K562 (cell line): ENCODE results near the gene FRMPD2. TPM values are rescaled to one million over a fixed set of nuclear protein-coding genes. Genes with fewer than 3 reads are reported as not detected.

Source experiments
- ATAC-seq: fragments of 200-7000 bp; cut with Tn5 transposase; 3 replicates; pipeline ENCODE4 v1.9.1; 2020; ENCODE audit warnings: moderate library complexity
- BruUV-seq: library from RNA; stranded (reverse); fragments of 400-500 nt; replicated peaks from 2 replicates; lab custom pipeline; 2021; lab: Mats Ljungman, UMichigan
- CTCF ChIA-PET: fragments of 300-600 bp; formaldehyde crosslinking; extraction: SDS; loops from one replicate; lab custom pipeline; 2021; ENCODE audit warnings: low intra/inter-chr PET ratio; lab: Yijun Ruan, JAX
- POLR2A ChIA-PET: fragments of 300-600, 350-650 bp; sonication (Branson Sonifier 250); formaldehyde crosslinking; extraction: SDS; loops from one replicate; lab custom pipeline; 2021; ENCODE audit warnings: antibody characterized with exemption, inconsistent platforms; lab: Yijun Ruan, JAX
- DNase-seq, 4 experiments: peaks; one replicate each; pipeline versions ENCODE4 v3.0.0 to v3.0.0-alpha.2; 2011 to 2018; ENCODE audit warnings: low spot score in 3 of 4, mixed read lengths in 3 of 4; ENCODE audit errors: extremely low read depth in 1 of 4
- FAIRE-seq: peaks from 2 replicates; lab custom pipeline; 2011; peaks lifted over from hg19 to GRCh38; lab: Jason Lieb, UNC
- H2AFZ ChIP-seq: 2 replicates; pipeline ENCODE4 v1.6.0; 2011; ENCODE audit warnings: low read depth, low read length, control low read depth, inconsistent platforms
- H3K27ac ChIP-seq: fragments of 200-600 bp; 3 replicates; pipeline ENCODE4 v1.8.0; 2011; ENCODE audit warnings: low read depth, mild to moderate bottlenecking, control low read depth, inconsistent platforms, low read length, moderate library complexity, mixed read lengths; ENCODE audit errors: extremely low read depth
- H3K27me3 ChIP-seq, 2 experiments: fragments of 300-600 bp in 1 of 2; 2 replicates in 1 of 2; 3 replicates in 1 of 2; pipeline versions ENCODE4 v1.6.0 to v1.8.0; 2011; ENCODE audit warnings: inconsistent platforms in 2 of 2, low read length in 2 of 2, mild to moderate bottlenecking in 1 of 2, mixed read lengths in 1 of 2, moderate library complexity in 1 of 2; ENCODE audit not compliant: control insufficient read depth in 2 of 2, insufficient read depth in 2 of 2
- H3K36me3 ChIP-seq: fragments of 300-600 bp; 3 replicates; pipeline ENCODE4 v1.8.0; 2011; ENCODE audit warnings: mild to moderate bottlenecking, low read length, inconsistent platforms; ENCODE audit not compliant: control insufficient read depth, insufficient read depth
- H3K4me1 ChIP-seq, 2 experiments: fragments of 200-600 bp in 1 of 2; replicated peaks in 1 of 2; 2 replicates in 1 of 2; 3 replicates in 1 of 2; pipeline versions ENCODE4 v1.5.1 to v1.8.0; 2011; ENCODE audit warnings: inconsistent platforms in 2 of 2, low read length in 2 of 2, mild to moderate bottlenecking in 1 of 2, mixed read lengths in 1 of 2, moderate library complexity in 1 of 2; ENCODE audit not compliant: control insufficient read depth in 2 of 2, insufficient read depth in 2 of 2
- H3K4me2 ChIP-seq: 2 replicates; pipeline ENCODE4 v1.6.1; 2011; ENCODE audit warnings: low read length, control low read depth, inconsistent platforms, mixed read lengths; ENCODE audit not compliant: insufficient read depth
- H3K4me3 ChIP-seq: fragments of 200-600 bp; sonication (generic), shearing (Covaris generic); 2 replicates; pipeline ENCODE4 v1.5.1; 2016; ENCODE audit warnings: control low read depth, inconsistent platforms
- H3K79me2 ChIP-seq: fragments of 200-600 bp; 3 replicates; pipeline ENCODE4 v1.8.0; 2011; ENCODE audit warnings: low read length, inconsistent platforms; ENCODE audit not compliant: control insufficient read depth, insufficient read depth
- H3K9ac ChIP-seq, 2 experiments: 2 replicates each; pipeline versions ENCODE4 v1.6.0 to v1.6.1; 2011; ENCODE audit warnings: low read depth in 2 of 2, low read length in 2 of 2, control low read depth in 1 of 2, inconsistent platforms in 1 of 2, mild to moderate bottlenecking in 1 of 2, mixed read lengths in 1 of 2; ENCODE audit not compliant: insufficient read depth in 1 of 2
- H3K9me1 ChIP-seq: one replicate; pipeline ENCODE4 v1.6.0; 2011; ENCODE audit warnings: inconsistent platforms, mild to moderate bottlenecking, low read length, moderate library complexity; ENCODE audit not compliant: control insufficient read depth, insufficient read depth
- H3K9me3 ChIP-seq: replicated peaks from 2 replicates; pipeline ENCODE4 v1.5.1; 2011; ENCODE audit warnings: low read depth, low read length, inconsistent platforms; ENCODE audit not compliant: control insufficient read depth, insufficient read depth
- H4K20me1 ChIP-seq: replicated peaks from 2 replicates; pipeline ENCODE4 v1.6.1; 2011; ENCODE audit warnings: low read length, inconsistent platforms, mixed read lengths; ENCODE audit not compliant: control insufficient read depth, insufficient read depth
- ASH1L ChIP-seq: fragments of 450-650 bp; IDR thresholded peaks from 2 replicates; pipeline ENCODE4 v1.6.1; 2018; ENCODE audit warnings: borderline replicate concordance, mild to moderate bottlenecking, low read depth; ENCODE audit not compliant: partially characterized antibody
- CAMTA2 ChIP-seq: fragments of 250-450 bp; sonication (Bioruptor Pico); conservative IDR thresholded peaks from 2 replicates; pipeline ENCODE4 v1.5.1; 2022
- ETS1 ChIP-seq: conservative IDR thresholded peaks from 2 replicates; pipeline ENCODE4 v1.6.1; 2011; ENCODE audit warnings: low read depth, mild to moderate bottlenecking, low read length; ENCODE audit not compliant: control insufficient read depth
- FOS ChIP-seq: IDR thresholded peaks from 3 replicates; pipeline ENCODE4 v1.6.1; 2011; ENCODE audit not compliant: insufficient read length; ENCODE audit errors: extremely low read depth
- GMEB1 ChIP-seq: fragments of 250-450 bp; sonication (Bioruptor Pico); IDR thresholded peaks from 2 replicates; pipeline ENCODE4 v1.4.0; 2020; ENCODE audit warnings: mild to moderate bottlenecking
- HDGF ChIP-seq: fragments of 450-650 bp; IDR thresholded peaks from 2 replicates; pipeline ENCODE4 v1.6.1; 2016
- JUND ChIP-seq, 2 experiments: IDR thresholded peaks; 2 replicates in 1 of 2; 3 replicates in 1 of 2; pipeline ENCODE4 v1.6.1; 2011; ENCODE audit warnings: borderline replicate concordance in 2 of 2, low read depth in 2 of 2, low read length in 2 of 2, improper control_type of control experiment in 1 of 2, missing biosample characterization in 1 of 2, missing genetic modification characterization in 1 of 2, missing genetic modification reagents in 1 of 2
- KHSRP ChIP-seq: fragments of 450-650 bp; IDR thresholded peaks from 2 replicates; pipeline ENCODE4 v1.6.1; 2017
- KLF6 ChIP-seq: fragments of 250-450 bp; sonication (Bioruptor Pico); IDR thresholded peaks from 2 replicates; pipeline ENCODE4 v1.4.0; 2020; ENCODE audit warnings: mild to moderate bottlenecking, moderate library complexity, borderline replicate concordance
- MTF1 ChIP-seq: fragments of 250-450 bp; sonication (Bioruptor Pico); IDR thresholded peaks from 2 replicates; pipeline ENCODE4 v1.9.0; 2021; ENCODE audit warnings: moderate library complexity, mild to moderate bottlenecking, inconsistent platforms, borderline replicate concordance
- NEUROD1 ChIP-seq: fragments of 150-350 bp; IDR thresholded peaks from 2 replicates; pipeline ENCODE4 v1.6.1; 2014; ENCODE audit warnings: borderline replicate concordance, low read length, low read depth; ENCODE audit not compliant: partially characterized antibody
- SIN3A ChIP-seq, 2 experiments: fragments of 150-350 bp in 1 of 2; IDR thresholded peaks; 2 replicates each; pipeline ENCODE4 v1.6.1; 2011 to 2016; ENCODE audit warnings: borderline replicate concordance in 2 of 2, low read depth in 2 of 2, low read length in 2 of 2, mild to moderate bottlenecking in 2 of 2, moderate library complexity in 2 of 2; ENCODE audit not compliant: control insufficient read depth in 1 of 2
- SREBF1 ChIP-seq: fragments of 150-350 bp; IDR thresholded peaks from 2 replicates; pipeline ENCODE4 v1.6.1; 2014; ENCODE audit warnings: antibody characterized with exemption, low read depth, low read length, borderline replicate concordance
- ZNF134 ChIP-seq: fragments of 250-450 bp; sonication (Bioruptor Pico); conservative IDR thresholded peaks from 2 replicates; pipeline ENCODE4 v1.4.0; 2020
- ZNF395 ChIP-seq: fragments of 200-800 bp; sonication (Bioruptor generic); IDR thresholded peaks from 2 replicates; pipeline ENCODE4 v1.6.1; 2017; ENCODE audit warnings: missing genetic modification characterization, missing compliant biosample characterization
- ZNF79 ChIP-seq: fragments of 250-450 bp; sonication (Bioruptor Pico); IDR thresholded peaks from 2 replicates; pipeline ENCODE4 v1.4.0; 2020; ENCODE audit warnings: low read depth, mild to moderate bottlenecking, moderate library complexity
- WGBS: fragments of 100-300 bp; shearing (Covaris generic); methylation state at CpG from one replicate; pipeline ENCODE4 v1.1.6; 2016; ENCODE audit warnings: low coverage, mixed read lengths; ENCODE audit not compliant: insufficient coverage; ENCODE audit errors: missing lambda C conversion rate; 5-methylcytosine and 5-hydroxymethylcytosine counted together
- in situ Hi-C: fragments of 300-500 bp; cut with MboI; formaldehyde crosslinking; loops from 4 replicates; pipeline ENCODE4 v1.15.0; 2018; ENCODE audit warnings: inconsistent platforms, mixed read lengths
- intact Hi-C: fragments of 100-400 bp; cut with micrococcal nuclease; formaldehyde crosslinking; loops from 2 replicates; pipeline ENCODE4 v1.14.2; 2022
- polyA plus RNA-seq, 8 experiments: library from polyadenylated mRNA; depleted of rRNA in 4 of 8; stranded (reverse) in 5 of 8; unstranded in 3 of 8; fragments of >200 nt; fragmentation: Nextera tagmentation in 2 of 8; fragmentation: Illumina TruSeq in 1 of 8; extraction: Ambion mirVana in 2 of 8; extraction: Trizol in 1 of 8; gene quantifications; 2 replicates each; pipeline versions ENCODE4 v1.2.1 to v1.2.3, GENCODE V29; 2011 to 2014; ENCODE audit warnings: inconsistent platforms in 1 of 8, missing spikeins in 1 of 8
- total RNA-seq, 7 experiments: library from RNA; depleted of rRNA in 6 of 7; stranded (reverse); fragments of >200 nt in 6 of 7; fragmentation: Illumina TruSeq in 2 of 7; extraction: Trizol in 2 of 7; gene quantifications; 2 replicates each; pipeline versions ENCODE4 v1.2.1 to v1.2.3, GENCODE V29; 2011 to 2021; ENCODE audit warnings: low replicate concordance in 1 of 7

Gene FRMPD2
- total and polyA plus RNA-seq, 9 of the 15 experiments (the other 6 are each of a cell fraction or from before 2014, with no cell fraction given): 0.12 to 0.95 (median 0.33) TPM

GRCh38 chr10:48216744-48217143 lies 57.8 kb downstream of the FRMPD2 start:
- H3K4me2 ChIP-seq: no peak overlapping the region
- no peaks in the 10 kb centered on the region for H3K4me1 ChIP-seq
- H3K9me3 ChIP-seq: no peaks in the 10 kb centered on the region
- in situ Hi-C loops (no loop called here), intact Hi-C loops (no loop called here)
- no peak overlapping the region for H3K9ac ChIP-seq
- no peak for TF ChIP-seq SREBF1
- TF ChIP-seq KLF6: no peak
- TF ChIP-seq CAMTA2 (CRISPR knock-in tag): no peak
- TF ChIP-seq MTF1: no peak
- TF ChIP-seq JUND (IDR thresholded peaks at IDR 0.05; ENCODE audit: borderline replicate concordance, low read depth, low read length): no peak
- TF ChIP-seq JUND (tag; IDR thresholded peaks at IDR 0.05; ENCODE audit: borderline replicate concordance, low read depth, low read length): no peak
- no peak for TF ChIP-seq ZNF395 (CRISPR knock-in tag)
- TF ChIP-seq NEUROD1: no peak
- TF ChIP-seq ASH1L: no peak
- TF ChIP-seq ZNF79 (CRISPR knock-in tag): no peak
- TF ChIP-seq GMEB1 (CRISPR knock-in tag): no peak
- no peak for TF ChIP-seq ZNF134 (CRISPR knock-in tag)
- no peak for TF ChIP-seq FOS
- no peak for TF ChIP-seq KHSRP
- TF ChIP-seq HDGF: no peak
- TF ChIP-seq SIN3A (IDR thresholded peaks at IDR 0.05; ENCODE audit: borderline replicate concordance in 2 of 2, control insufficient read depth in 1 of 2, low read depth in 2 of 2, low read length in 2 of 2): no peak
- TF ChIP-seq ETS1: no peak
- no peaks in the 10 kb centered on the region for H3K9me1 ChIP-seq
- peaks cover 0 to 7% of the 10 kb centered on the region in 2 experiments; a peak in 3 of 5 replicates for H3K27me3 ChIP-seq
- H2AFZ ChIP-seq: no peak overlapping the region
- DNase-seq (no peak), ATAC-seq (no peak), FAIRE-seq (no peak)
- BruUV-seq: no TSS peak
- no peaks in the 10 kb centered on the region for H3K36me3 ChIP-seq
- CTCF ChIA-PET: no interaction called here
- no peaks in the 10 kb centered on the region for H4K20me1 ChIP-seq
- H3K79me2 ChIP-seq: no peaks in the 10 kb centered on the region
- POLR2A ChIA-PET: interaction anchor here (0.7 kb wide), 2 partner anchors 11 to 74 kb away, joined by 3 read pairs; no protein-coding TSS in a partner anchor
- 0% methylated on average over 1 of the region's 1 CpG for WGBS
- no peak overlapping the region for H3K27ac ChIP-seq
- no peak overlapping the region for H3K4me3 ChIP-seq
